Prostate gland (tissue), 2 donors: Measurements from ENCODE around the gene ALDH7A1. TPM values are rescaled to one million over a fixed set of nuclear protein-coding genes. Genes with fewer than 3 reads are reported as not detected.
"Not testable (repeated sequence)": the region's sequence is repeated elsewhere in the genome, so short reads cannot be mapped to it uniquely, and the experiment has no call there.

Experiments used
- DNase-seq: peaks from one replicate; pipeline ENCODE4 v3.0.0-alpha.2; 2019; ENCODE audit warnings: low spot score
- H3K27ac ChIP-seq, 2 donors: fragments of 200-600 bp; sonication (generic); 2 replicates each; pipeline ENCODE4 v1.5.1; 2017 to 2019
- H3K27me3 ChIP-seq: fragments of 200-600 bp; sonication (generic); replicated peaks from 2 replicates; pipeline ENCODE4 v1.5.1; 2019; ENCODE audit not compliant: insufficient read depth
- H3K36me3 ChIP-seq, 2 donors: fragments of 200-600 bp; sonication (generic); 1 replicate in 1 of 2; 2 replicates in 1 of 2; pipeline versions ENCODE4 v1.5.1 to v1.8.1; 2017 to 2019
- H3K4me1 ChIP-seq: fragments of 200-600 bp; sonication (generic); replicated peaks from 2 replicates; pipeline ENCODE4 v1.5.1; 2019
- H3K4me3 ChIP-seq, 2 donors: fragments of 200-600 bp; sonication (generic); 2 replicates each; pipeline ENCODE4 v1.5.1; 2017 to 2019
- H3K9me3 ChIP-seq: fragments of 200-600 bp; sonication (generic); 2 replicates; pipeline ENCODE4 v1.5.1; 2017
- CTCF ChIP-seq, 4 experiments: fragments of 200-600 bp in 2 of 4; fragments of 450-650 bp in 2 of 4; sonication (generic) in 2 of 4; IDR thresholded peaks; 1 replicate in 3 of 4; 2 replicates in 1 of 4; pipeline ENCODE4 v1.5.1; 2016 to 2019; ENCODE audit warnings: antibody characterized with exemption in 4 of 4, mild to moderate bottlenecking in 2 of 4, moderate library complexity in 2 of 4
- POLR2A ChIP-seq: fragments of 450-650 bp; IDR thresholded peaks from one replicate; pipeline ENCODE4 v1.6.1; 2016; ENCODE audit warnings: antibody characterized with exemption, mild to moderate bottlenecking
- POLR2AphosphoS5 ChIP-seq: sonication (generic); formaldehyde crosslinking; IDR thresholded peaks from one replicate; pipeline ENCODE4 v1.6.1; 2017; ENCODE audit warnings: antibody characterized with exemption
- WGBS: methylation state at CpG from one replicate; pipeline ENCODE4 v1.1.5; 2018; 5-methylcytosine and 5-hydroxymethylcytosine counted together
- intact Hi-C: fragments of 100-400 bp; cut with DNase I; formaldehyde crosslinking; loops from one replicate; pipeline ENCODE4 v1.14.2; 2022
- total RNA-seq, 2 donors: library from RNA; depleted of rRNA; stranded (reverse); fragments of >200 nt; gene quantifications; one replicate each; pipeline ENCODE4 v1.1.0, GENCODE V29; 2016

ALDH7A1 gene
- total RNA-seq, 2 donors from 2014 or later = 59.8 to 62.7 TPM

GRCh38 chr5:126633552-126633951 is 38.5 kb upstream of the ALDH7A1 start:
- DNase-seq = no peak
- TF ChIP-seq CTCF (IDR thresholded peaks at IDR 0.05) (no peak), POLR2A (no peak), POLR2AphosphoS5 (no peak)
- H3K9me3 ChIP-seq = no peaks in the 10 kb centered on the region
- H3K4me3 ChIP-seq = no peak overlapping the region
- no peaks in the 10 kb centered on the region for H3K4me1 ChIP-seq
- no peaks in the 10 kb centered on the region for H3K27me3 ChIP-seq
- H3K36me3 ChIP-seq = no peaks in the 10 kb centered on the region
- H3K27ac ChIP-seq = no peak overlapping the region
- intact Hi-C loops = no loop called here
- 88% methylated on average over 4 of the region's 4 CpGs for WGBS

DNA sequence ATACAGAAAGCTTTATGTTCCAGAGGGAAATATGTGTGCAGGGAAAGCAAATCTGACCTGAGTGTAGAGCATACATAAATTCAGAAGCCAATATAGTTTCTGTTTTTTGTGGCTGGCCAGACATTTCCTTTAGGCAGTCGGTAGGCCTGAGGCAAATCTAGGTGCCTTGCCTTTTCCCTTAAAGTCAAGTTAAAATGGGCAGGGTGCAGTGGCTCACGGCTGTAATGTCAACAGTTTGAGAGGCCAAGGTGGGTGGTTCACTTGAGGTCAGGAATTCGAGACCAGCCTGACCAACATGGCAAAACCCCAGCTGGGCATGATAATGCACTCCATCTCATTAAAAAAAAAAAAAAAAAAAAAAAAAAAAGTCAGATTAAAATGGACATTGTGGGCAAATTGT is 36.9 kb upstream of the ALDH7A1 start:
- intact Hi-C loops = no loop called here
- H3K27ac ChIP-seq = no peak overlapping the region
- no peaks in the 10 kb centered on the region for H3K9me3 ChIP-seq
- H3K36me3 ChIP-seq = no peaks in the 10 kb centered on the region
- no peak for TF ChIP-seq CTCF (IDR thresholded peaks at IDR 0.05)
- no peak for TF ChIP-seq POLR2AphosphoS5
- no peak for TF ChIP-seq POLR2A
- H3K4me1 ChIP-seq = no peaks in the 10 kb centered on the region
- DNase-seq = no peak
- WGBS = 37% methylated on average over 3 of the region's 3 CpGs
- no peaks in the 10 kb centered on the region for H3K27me3 ChIP-seq
- H3K4me3 ChIP-seq = no peak overlapping the region

GRCh38 chr5:126628102-126628501 is 33.1 kb upstream of the ALDH7A1 start:
- H3K27me3 ChIP-seq = no peaks in the 10 kb centered on the region
- WGBS = 84% methylated on average over 11 of the region's 11 CpGs
- H3K4me3 ChIP-seq = no peak overlapping the region
- no peaks in the 10 kb centered on the region for H3K36me3 ChIP-seq
- DNase-seq = no peak
- intact Hi-C loops = no loop called here
- no peak for TF ChIP-seq POLR2AphosphoS5
- TF ChIP-seq POLR2A = no peak
- TF ChIP-seq CTCF (IDR thresholded peaks at IDR 0.05) = no peak
- H3K4me1 ChIP-seq = no peaks in the 10 kb centered on the region
- H3K9me3 ChIP-seq = no peaks in the 10 kb centered on the region
- no peak overlapping the region for H3K27ac ChIP-seq

DNA sequence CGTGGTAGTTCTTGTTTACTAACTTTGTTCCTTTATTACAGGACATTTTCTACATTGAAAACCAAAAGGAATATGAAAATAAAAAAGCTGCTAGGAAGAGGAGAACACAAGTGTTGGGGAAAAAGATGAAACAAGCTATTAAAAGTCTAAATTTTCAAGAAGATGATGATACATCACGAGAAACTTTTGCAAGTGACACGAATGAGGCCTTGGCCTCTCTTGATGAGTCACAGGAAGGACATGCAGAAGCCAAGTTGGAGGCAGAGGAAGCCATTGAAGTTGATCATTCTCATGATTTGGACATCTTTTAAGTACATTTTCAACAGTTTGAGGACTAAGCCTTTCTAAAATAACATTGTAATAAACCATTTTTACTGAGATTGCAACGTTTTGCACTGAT is 29.5 kb upstream of the ALDH7A1 start:
- no peak overlapping the region for H3K4me3 ChIP-seq
- H3K4me1 ChIP-seq = no peaks in the 10 kb centered on the region
- 42% methylated on average over 4 of the region's 4 CpGs for WGBS
- H3K9me3 ChIP-seq = no peaks in the 10 kb centered on the region
- no peaks in the 10 kb centered on the region for H3K27me3 ChIP-seq
- intact Hi-C loops = no loop called here
- no peaks in the 10 kb centered on the region for H3K36me3 ChIP-seq
- no peak for DNase-seq
- H3K27ac ChIP-seq = no peak overlapping the region
- no peak for TF ChIP-seq POLR2A
- TF ChIP-seq POLR2AphosphoS5 = no peak
- TF ChIP-seq CTCF (IDR thresholded peaks at IDR 0.05) = no peak

- 93% methylated on average over 2 of the region's 2 CpGs for WGBS
Observed at GRCh38 chr5:126619781-126620180, 24.8 kb upstream of the ALDH7A1 start.

GRCh38 chr5:126617603-126618002 is 22.6 kb upstream of the ALDH7A1 start:
- H3K9me3 ChIP-seq, intact Hi-C loops, H3K4me3 ChIP-seq, H3K36me3 ChIP-seq, DNase-seq, H3K4me1 ChIP-seq, H3K27ac ChIP-seq, H3K27me3 ChIP-seq: not testable (repeated sequence)
- WGBS = 97% methylated on average over 8 of the region's 8 CpGs

More at GRCh38 chr5:126619781-126620180, 24.8 kb upstream of the ALDH7A1 start:
- Histone ChIP-seq H3K4me1 (no peaks in the 10 kb centered on the region), H3K27ac (no peak overlapping the region), H3K9me3 (no peaks in the 10 kb centered on the region), H3K4me3 (no peak overlapping the region), H3K27me3 (no peaks in the 10 kb centered on the region), H3K36me3 (no peaks in the 10 kb centered on the region)
- intact Hi-C loops = no loop called here
- DNase-seq = no peak
- TF ChIP-seq CTCF (IDR thresholded peaks at IDR 0.05) = no peak
- TF ChIP-seq POLR2AphosphoS5 = no peak
- no peak for TF ChIP-seq POLR2A
